Stimulated activated naive CD8-positive, alpha-beta T cell treated with anti-CD3 and anti-CD28 coated beads, Interleukin-15, Interleukin-2, amounts not matched to agents 100 ng/mL and 50 ng/mL, for 24 hours (primary cell): ENCODE data around the gene PPARD.
"Not testable (repeated sequence)": the region's sequence is repeated elsewhere in the genome, so short reads cannot be mapped to it uniquely, and the experiment has no call there.

Source experiments
- H3K27ac Mint-ChIP-seq: one replicate; pipeline ENCODE4 v1.8.0; 2021; ENCODE audit warnings: mild to moderate bottlenecking, mixed read lengths
- H3K27me3 Mint-ChIP-seq: one replicate; pipeline ENCODE4 v1.8.0; 2021; ENCODE audit warnings: mixed read lengths
- H3K36me3 Mint-ChIP-seq: one replicate; pipeline ENCODE4 v1.8.0; 2021; ENCODE audit warnings: low read depth, mixed read lengths
- H3K4me1 Mint-ChIP-seq: one replicate; pipeline ENCODE4 v1.8.0; 2021; ENCODE audit warnings: low read depth, mixed read lengths
- H3K4me3 Mint-ChIP-seq: one replicate; pipeline ENCODE4 v1.8.0; 2021; ENCODE audit warnings: mild to moderate bottlenecking, mixed read lengths
- H3K9me3 Mint-ChIP-seq: one replicate; pipeline ENCODE4 v1.8.0; 2021; ENCODE audit warnings: mixed read lengths

The PPARD gene

DNA sequence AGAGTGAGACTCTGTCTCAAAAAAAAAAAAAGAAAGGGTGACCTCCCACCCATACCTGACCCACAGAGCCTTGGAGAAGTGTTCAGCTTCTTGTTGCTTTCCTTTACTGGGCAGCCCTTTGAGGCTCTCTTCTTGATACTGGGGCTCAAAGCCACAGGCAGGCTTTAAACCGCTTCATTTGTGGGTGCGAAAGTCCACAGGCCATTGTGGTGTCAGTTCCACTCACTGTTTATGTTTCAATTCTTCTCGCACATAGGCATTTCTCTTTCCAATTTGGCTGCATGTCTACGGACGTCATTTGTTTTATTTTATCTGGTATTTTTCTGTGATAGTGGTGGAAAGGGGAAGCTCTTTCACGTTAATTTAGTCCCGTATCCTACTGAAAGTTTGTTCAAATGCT, 34.6 kb downstream of the PPARD start:
- peaks cover 14% of the 10 kb centered on the region for H3K36me3 Mint-ChIP-seq
- no peaks in the 10 kb centered on the region for H3K9me3 Mint-ChIP-seq
- H3K27ac Mint-ChIP-seq: no peak overlapping the region
- H3K4me1 Mint-ChIP-seq: peaks cover 11% of the 10 kb centered on the region
- H3K4me3 Mint-ChIP-seq: no peak overlapping the region
- H3K27me3 Mint-ChIP-seq: no peaks in the 10 kb centered on the region

DNA sequence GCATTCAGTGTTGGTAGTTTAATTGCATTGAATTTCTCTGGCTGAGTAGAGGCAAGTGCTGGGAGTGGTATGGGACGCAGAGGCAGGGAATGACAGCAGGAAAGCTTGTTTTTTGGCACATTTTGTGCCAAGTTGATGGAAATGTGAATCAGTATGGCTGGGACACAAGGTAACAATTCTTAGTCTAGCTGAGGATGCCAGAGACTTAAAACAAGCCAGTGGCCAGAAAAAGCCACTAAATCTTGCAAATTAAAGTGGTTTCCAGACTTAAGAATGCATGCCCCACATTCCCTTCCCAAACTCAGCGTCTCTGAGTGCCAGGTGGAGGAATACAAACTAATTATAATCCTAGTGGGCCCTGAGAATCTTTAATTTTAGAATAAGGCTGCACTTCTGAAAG, 35.9 kb downstream of the PPARD start:
- no peaks in the 10 kb centered on the region for H3K9me3 Mint-ChIP-seq
- no peaks in the 10 kb centered on the region for H3K27me3 Mint-ChIP-seq
- H3K27ac Mint-ChIP-seq: no peak overlapping the region
- peaks cover 19% of the 10 kb centered on the region for H3K36me3 Mint-ChIP-seq
- H3K4me1 Mint-ChIP-seq: peaks cover 11% of the 10 kb centered on the region
- no peak overlapping the region for H3K4me3 Mint-ChIP-seq

DNA sequence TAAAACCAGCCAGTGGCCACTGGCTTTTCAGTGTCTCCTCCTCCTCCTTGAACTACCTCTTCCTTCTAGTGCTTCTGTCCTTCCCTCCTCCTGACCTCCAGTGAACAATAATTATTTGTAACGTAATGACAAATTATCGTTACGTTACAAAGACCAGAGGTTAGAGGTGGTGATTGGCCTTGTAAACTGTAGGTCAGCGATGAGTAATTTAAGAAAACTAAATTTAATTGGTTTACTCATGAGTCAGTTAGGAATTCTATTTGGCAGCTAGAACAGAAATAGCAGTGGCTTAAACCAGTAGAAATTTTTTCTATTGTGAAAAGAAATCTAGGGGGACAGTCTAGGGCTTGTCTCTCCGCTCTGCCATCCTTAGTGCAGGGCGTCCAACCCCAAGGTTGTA, 38.8 kb downstream of the PPARD start:
- Mint-ChIP-seq H3K27me3 (no peaks in the 10 kb centered on the region), H3K9me3 (no peaks in the 10 kb centered on the region), H3K4me3 (no peak overlapping the region), H3K36me3 (peaks cover 24% of the 10 kb centered on the region), H3K27ac (no peak overlapping the region), H3K4me1 (peaks cover 12% of the 10 kb centered on the region)

DNA sequence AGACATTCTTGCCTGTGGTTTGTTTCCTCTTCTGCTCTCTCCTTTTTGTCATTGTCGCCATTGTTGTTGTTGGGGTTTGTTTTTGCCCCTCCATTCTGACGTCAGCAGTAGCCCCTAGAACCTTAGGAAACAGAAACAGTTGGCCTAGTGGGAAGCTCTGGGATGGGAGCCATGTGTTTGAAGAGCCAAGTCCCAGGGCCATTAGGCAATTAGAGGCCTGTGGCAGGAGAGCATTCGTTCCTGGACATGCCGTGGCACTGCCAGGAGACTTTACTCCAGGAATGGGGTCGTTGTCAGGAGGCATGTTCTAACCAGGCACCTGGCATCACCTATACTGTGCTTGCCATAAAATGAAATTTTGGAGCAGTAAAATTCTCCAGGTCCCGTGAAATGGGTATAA, 39.7 kb downstream of the PPARD start:
- Mint-ChIP-seq H3K4me3 (no peak overlapping the region), H3K9me3 (no peaks in the 10 kb centered on the region), H3K4me1 (peaks cover 7% of the 10 kb centered on the region), H3K27ac (no peak overlapping the region), H3K36me3 (peaks cover 27% of the 10 kb centered on the region), H3K27me3 (no peaks in the 10 kb centered on the region)

DNA sequence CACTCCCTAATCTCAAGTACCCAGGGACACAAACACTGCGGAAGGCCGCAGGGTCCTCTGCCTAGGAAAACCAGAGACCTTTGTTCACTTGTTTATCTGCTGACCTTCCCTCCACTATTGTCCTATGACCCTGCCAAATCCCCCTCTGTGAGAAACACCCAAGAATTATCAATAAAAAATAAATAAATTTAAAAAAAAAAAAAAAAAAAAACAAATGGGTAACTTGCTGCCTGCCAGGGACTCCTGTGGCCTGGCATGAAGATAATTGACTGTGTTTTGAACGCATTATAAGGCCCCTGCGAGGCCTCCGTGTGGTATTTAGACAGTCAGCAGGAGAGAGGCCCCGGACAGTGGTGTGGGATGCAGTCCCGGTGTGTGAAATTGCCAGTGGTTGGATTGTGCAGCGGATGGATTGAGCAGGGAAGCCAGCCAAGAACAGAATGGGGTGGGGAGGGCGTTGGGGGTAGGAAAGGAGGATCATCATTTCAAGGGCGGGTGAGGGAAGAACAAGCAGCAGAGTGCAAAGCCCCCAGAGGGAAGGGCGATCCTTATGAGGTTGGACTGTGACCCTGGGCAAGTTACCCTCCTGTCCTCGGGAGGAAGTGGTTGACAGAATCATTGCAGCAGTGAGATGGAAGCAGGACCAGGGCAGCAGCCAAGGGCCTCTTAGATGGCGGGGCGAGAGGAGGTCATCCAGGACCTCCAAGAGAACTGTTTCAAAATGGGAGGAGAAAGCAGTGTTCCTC, 43.3 kb downstream of the PPARD start:
- Mint-ChIP-seq H3K27me3 (no peaks in the 10 kb centered on the region), H3K27ac (peak overlapping the region; percentile 38), H3K36me3 (peaks cover 25% of the 10 kb centered on the region), H3K9me3 (no peaks in the 10 kb centered on the region), H3K4me1 (peaks cover 9% of the 10 kb centered on the region), H3K4me3 (no peak overlapping the region)

DNA sequence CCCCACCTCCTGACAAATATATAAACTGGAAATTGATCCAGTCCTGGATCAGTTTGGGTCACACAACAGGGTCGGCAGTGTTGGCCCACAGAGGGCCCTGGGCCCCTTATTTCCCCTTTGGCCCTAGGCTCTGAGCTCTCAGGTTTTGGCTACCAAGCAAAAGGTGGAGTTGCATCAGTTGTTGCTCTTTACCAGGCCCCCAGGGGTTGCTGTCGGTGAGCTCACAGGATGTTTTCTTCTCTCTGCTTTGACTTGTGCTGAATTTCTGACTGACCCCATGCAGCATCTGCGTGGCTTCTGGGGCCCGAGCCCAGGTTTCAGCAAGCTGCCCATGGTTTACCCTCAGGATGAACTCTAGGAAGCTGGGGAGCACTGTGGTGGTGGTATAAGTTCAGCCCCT, 44.6 kb downstream of the PPARD start:
- Mint-ChIP-seq H3K27me3 (no peaks in the 10 kb centered on the region), H3K36me3 (peaks cover 16% of the 10 kb centered on the region), H3K4me3 (no peak overlapping the region), H3K9me3 (no peaks in the 10 kb centered on the region), H3K4me1 (peaks cover 17% of the 10 kb centered on the region), H3K27ac (no peak overlapping the region)

DNA sequence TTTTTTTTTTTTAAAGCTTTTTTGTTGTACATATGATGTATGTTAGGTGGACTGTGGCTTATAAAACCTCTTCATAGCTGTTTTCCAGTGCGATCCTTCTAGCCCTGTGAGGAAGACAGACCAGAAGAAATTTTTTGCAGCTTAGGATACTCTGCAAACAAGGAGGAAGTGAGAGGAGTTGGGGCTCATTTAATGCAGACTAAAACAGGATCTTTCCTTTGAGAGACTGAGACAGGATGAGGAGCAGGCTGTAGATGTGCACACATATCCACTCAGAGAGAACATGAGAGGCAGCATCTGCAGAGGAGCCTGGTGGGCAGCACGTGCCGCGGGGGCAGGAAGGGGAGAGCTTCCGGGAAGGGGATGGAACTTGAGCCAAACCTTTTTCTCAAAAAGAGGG, 45.7 kb downstream of the PPARD start:
- Mint-ChIP-seq H3K9me3 (no peaks in the 10 kb centered on the region), H3K4me3 (no peak overlapping the region), H3K4me1 (peaks cover 24% of the 10 kb centered on the region), H3K27ac (no peak overlapping the region), H3K36me3 (peaks cover 12% of the 10 kb centered on the region), H3K27me3 (no peaks in the 10 kb centered on the region)

DNA sequence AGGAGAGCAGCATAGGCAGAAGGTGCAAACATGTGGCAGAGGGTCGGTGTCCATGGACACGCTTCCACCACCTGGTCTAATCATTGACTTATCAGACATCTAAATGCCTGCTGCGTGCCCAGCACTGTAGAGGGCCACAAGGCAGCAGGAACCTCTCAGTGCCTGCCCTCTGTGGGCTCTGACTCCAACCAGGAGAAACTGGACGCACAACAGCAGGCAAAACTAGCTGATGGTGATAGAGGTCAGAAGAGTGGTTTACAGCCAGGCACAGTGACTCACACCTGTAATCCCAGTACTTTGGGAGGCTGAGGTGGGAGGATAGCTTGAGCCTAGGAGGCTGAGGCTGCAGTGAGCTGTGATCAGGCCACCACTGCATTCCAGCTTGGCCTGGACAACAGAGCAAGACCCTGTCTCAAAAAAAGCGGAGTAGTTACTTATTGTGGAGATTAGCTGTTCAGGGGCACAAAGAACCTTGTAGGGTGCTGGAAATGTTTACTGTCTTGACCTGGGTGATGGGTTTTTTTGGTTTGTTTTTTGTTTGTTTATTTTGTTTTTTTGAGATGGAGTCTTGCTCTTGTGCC, 46.5 kb downstream of the PPARD start:
- H3K4me3 Mint-ChIP-seq: no peak overlapping the region
- H3K36me3 Mint-ChIP-seq: peaks cover 11% of the 10 kb centered on the region
- peaks cover 32% of the 10 kb centered on the region for H3K4me1 Mint-ChIP-seq
- H3K27ac Mint-ChIP-seq: no peak overlapping the region
- no peaks in the 10 kb centered on the region for H3K27me3 Mint-ChIP-seq
- no peaks in the 10 kb centered on the region for H3K9me3 Mint-ChIP-seq

DNA sequence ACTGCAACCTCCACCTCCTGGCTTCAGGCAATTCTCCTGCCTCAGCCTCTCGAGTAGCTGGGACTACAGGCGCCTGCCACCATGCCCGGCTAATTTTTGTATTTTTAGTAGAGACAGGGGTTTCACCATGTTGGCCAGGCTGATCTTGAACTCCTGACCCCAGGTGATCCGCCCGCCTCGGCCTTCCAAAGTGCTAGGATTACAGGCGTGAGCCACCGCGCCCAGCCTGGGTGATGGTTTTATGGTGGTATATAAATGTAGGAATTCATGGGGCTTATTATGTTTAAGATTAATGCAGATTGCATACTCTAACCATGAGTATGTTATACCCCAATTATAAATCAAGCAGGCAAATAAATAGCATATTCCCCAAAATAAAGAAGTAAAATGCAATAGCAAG, 47.0 kb downstream of the PPARD start:
- H3K36me3 Mint-ChIP-seq: peaks cover 11% of the 10 kb centered on the region
- H3K4me3 Mint-ChIP-seq, H3K27ac Mint-ChIP-seq, H3K27me3 Mint-ChIP-seq, H3K9me3 Mint-ChIP-seq: not testable (repeated sequence)
- peaks cover 37% of the 10 kb centered on the region for H3K4me1 Mint-ChIP-seq

DNA sequence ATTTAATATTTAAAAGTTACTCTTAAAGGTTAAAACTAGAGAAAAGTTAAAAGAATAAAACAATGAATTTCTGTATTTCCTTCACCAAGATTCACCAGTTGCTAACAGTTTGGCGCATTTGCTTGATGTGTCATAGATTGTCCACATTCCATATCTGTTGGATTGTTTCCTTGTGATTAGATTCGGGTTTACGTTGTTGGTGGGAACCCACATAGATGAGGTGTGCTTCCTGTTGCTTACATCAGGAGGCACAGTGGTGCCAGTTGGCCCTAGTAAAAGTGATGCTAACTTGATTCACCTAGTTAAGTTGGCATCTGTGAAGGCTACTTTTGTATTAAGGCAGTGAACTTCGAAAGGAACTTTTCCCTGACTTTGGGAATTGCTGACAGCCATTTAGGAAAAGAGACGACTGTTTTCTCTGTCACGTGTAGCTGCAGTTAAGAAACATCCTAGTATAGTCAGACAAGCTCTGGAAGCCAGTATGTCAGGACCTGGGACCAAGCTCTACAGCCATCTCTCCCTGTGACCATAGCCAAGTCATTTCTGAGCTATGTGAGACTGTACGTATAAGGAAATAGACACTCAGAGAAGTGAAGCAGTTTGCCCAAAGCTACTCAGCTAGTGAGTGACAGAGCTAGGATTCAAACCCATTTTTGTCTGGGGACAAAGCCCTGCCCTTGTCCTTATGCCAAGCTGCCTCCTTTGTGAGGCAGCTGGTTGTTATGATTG, 49.0 kb downstream of the PPARD start:
- H3K4me1 Mint-ChIP-seq: peaks cover 45% of the 10 kb centered on the region
- H3K27ac Mint-ChIP-seq: peak overlapping the region; percentile 22
- H3K36me3 Mint-ChIP-seq: peaks cover 6% of the 10 kb centered on the region
- no peaks in the 10 kb centered on the region for H3K9me3 Mint-ChIP-seq
- no peak overlapping the region for H3K4me3 Mint-ChIP-seq
- H3K27me3 Mint-ChIP-seq: no peaks in the 10 kb centered on the region

DNA sequence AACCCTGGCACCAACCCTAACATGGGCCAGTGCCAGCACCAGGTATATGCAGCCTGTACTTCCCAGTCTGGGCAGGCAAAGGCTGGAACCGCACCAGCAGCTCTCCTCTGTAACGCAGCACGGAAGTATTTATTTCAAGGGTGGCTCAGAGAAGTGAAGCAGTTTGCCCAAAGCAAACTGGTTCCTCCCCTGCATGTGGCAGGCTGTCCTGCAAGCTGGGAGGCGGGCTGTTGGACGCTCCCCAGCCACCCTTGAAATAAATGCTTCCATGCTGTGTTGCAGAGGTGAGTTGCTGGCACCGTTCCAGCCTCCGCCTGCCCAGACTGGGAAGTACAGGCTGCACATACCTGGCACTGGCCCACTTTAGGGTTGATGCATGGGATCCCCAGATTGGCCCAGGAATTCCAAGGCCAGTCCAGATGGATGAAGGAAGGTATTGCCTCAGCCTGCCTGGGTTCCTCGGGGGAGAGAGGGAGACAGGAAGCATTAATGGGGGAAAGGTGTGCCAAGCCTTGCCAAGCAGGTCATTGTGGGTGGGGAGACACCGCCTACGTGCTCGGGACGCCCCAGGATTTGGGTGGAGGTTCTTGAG, 49.8 kb downstream of the PPARD start:
- Mint-ChIP-seq H3K27me3 (no peaks in the 10 kb centered on the region), H3K27ac (no peak overlapping the region), H3K4me3 (no peak overlapping the region), H3K4me1 (peaks cover 49% of the 10 kb centered on the region), H3K36me3 (peaks cover 4% of the 10 kb centered on the region), H3K9me3 (no peaks in the 10 kb centered on the region)

DNA sequence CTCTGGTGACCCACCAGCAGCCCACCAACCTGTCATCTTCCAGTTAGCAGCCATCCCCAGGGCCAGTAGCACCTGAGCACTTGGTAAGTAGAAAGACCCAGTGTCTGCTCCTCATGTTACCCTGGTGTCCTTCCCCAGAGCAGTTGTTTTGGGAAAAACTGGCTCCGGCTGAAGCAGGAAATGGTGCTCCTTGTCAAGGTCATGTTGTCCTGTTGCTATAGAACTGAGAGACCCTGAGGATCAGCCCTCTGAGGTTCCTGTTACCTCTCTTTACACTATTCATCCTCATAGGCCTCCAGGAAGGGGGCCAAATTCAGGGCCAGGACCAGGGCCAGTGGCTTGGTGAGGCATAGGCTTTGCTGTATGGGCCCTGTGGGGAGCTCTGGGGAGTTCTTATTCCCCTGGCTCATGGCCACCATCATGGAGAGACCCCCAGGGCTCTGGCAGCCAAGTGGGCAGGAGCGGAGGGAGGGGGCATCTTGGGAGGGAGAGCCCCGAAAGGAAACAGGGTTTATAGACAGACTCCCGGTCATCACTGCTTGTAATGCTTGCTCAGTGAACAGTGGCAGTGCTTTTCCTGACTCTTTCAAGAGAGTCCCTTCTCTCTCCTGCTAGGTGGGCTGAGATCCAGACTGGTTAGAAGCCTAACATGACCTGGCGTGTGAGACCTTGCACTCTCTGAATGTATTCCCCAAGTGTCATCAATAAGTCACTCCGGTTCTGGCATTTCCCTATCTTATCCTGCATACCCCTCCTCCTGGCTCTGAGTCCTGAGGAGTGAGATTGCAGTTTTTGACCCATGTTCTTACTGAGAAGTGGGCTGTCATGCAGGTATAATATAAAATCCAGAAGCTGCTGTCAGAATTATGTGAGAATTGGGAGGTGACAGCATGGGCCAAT, 50.7 kb downstream of the PPARD start:
- no peaks in the 10 kb centered on the region for H3K9me3 Mint-ChIP-seq
- H3K4me3 Mint-ChIP-seq: no peak overlapping the region
- peaks cover 3% of the 10 kb centered on the region for H3K36me3 Mint-ChIP-seq
- no peaks in the 10 kb centered on the region for H3K27me3 Mint-ChIP-seq
- H3K27ac Mint-ChIP-seq: no peak overlapping the region
- H3K4me1 Mint-ChIP-seq: peaks cover 49% of the 10 kb centered on the region

DNA sequence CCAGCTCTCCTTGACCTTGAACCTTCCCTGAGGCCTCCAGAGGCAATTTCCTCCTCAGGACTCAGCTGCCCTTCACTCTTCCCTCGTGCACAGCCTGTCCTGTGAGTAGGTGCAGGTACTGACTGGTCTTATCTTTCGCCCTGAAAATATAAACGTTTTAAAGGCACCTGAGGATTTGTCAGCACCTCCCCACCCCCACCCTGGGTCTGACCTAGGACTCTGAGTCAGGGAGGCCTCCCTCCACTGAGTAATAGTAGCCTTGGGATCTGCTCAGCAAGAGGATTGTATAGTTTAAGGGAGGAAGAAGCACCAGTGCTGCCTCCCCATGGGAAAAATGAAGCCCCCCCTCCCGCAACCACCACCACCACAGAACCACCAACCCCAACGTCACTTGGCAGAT, 54.6 kb downstream of the PPARD start:
- Mint-ChIP-seq H3K9me3 (no peaks in the 10 kb centered on the region), H3K36me3 (no peaks in the 10 kb centered on the region), H3K27me3 (no peaks in the 10 kb centered on the region), H3K4me3 (no peak overlapping the region), H3K27ac (peak overlapping the region; percentile 64), H3K4me1 (peaks cover 45% of the 10 kb centered on the region)

DNA sequence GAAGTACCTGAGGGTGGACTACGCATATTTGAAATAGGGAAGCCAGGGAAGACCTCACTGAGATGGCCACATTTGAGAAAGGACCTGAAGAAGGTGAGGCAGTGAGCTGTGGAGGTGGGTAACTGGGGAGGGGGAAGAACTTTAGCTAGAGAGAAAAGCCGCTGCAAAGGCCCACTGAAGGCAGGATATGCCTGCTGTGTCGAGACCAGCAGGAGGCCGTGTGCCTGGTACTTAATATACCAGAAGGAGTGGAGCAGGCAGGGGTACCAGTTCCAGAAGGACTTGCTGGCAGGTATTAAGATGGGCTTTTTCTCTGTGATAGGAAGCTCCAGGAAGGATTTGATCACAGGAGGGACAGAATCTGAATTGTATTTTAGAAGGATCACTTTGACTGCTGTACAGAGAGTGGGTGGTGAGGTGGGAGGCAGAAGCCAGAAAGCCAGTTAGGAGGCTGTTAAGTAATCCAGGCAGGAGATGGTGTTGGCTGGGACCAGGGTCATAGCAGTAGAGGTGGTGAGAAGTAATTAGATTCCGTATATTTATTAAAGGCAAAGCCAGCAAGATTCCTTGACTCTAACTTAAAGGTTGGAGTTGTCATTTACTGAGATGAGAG, 55.6 kb downstream of the PPARD start:
- Mint-ChIP-seq H3K36me3 (no peaks in the 10 kb centered on the region), H3K27ac (peak overlapping the region; percentile 4), H3K4me3 (no peak overlapping the region), H3K4me1 (peaks cover 46% of the 10 kb centered on the region), H3K27me3 (no peaks in the 10 kb centered on the region), H3K9me3 (no peaks in the 10 kb centered on the region)
